ENCODE data around the gene CHMP4A.
A peak's percentile ranks its signal among the peaks of the same experiment; 100 is the strongest.

Gene CHMP4A

GRCh38 chr14:24194873-24195185 lies 18.5 kb downstream of the CHMP4A start:
- no peak for DNase-seq

- peak; percentile 12 to 43 for DNase-seq
Observed at GRCh38 chr14:24194186-24194872, 19.0 kb downstream of the CHMP4A start.

- DNase-seq: no peak
Observed at GRCh38 chr14:24192933-24193332, 20.4 kb downstream of the CHMP4A start.

GRCh38 chr14:24190416-24190815 lies 22.9 kb downstream of the CHMP4A start:
- DNase-seq: no peak

- no peak for DNase-seq
Observed at GRCh38 chr14:24189460-24189859, 23.8 kb downstream of the CHMP4A start.

GRCh38 chr14:24189059-24189375 lies 24.3 kb downstream of the CHMP4A start:
- DNase-seq: no peak

- peak; percentile 97 to 98 for DNase-seq
Observed at GRCh38 chr14:24188251-24189058, 24.8 kb downstream of the CHMP4A start, which contains the start of gene IPO4. Gene IPO4, minus strand, starts transcription at chr14:24188816. Its CDS starts 29 bp downstream, at chr14:24188787.

- no peak for DNase-seq
Observed at GRCh38 chr14:24187539-24187915, 25.8 kb downstream of the CHMP4A start.

- no peak for DNase-seq
Observed at GRCh38 chr14:24186831-24187538, 26.3 kb downstream of the CHMP4A start.

- no peak for DNase-seq
Observed at GRCh38 chr14:24185741-24186140, 27.5 kb downstream of the CHMP4A start.

GRCh38 chr14:24185026-24185425 lies 28.3 kb downstream of the CHMP4A start:
- DNase-seq: no peak

- DNase-seq: no peak
Observed at GRCh38 chr14:24184104-24184970, 29.0 kb downstream of the CHMP4A start.

GRCh38 chr14:24183014-24183481 lies 30.2 kb downstream of the CHMP4A start:
- no peak for DNase-seq

GRCh38 chr14:24182110-24182882 lies 31.0 kb downstream of the CHMP4A start:
- no peak for DNase-seq

GRCh38 chr14:24181371-24182077 lies 31.8 kb downstream of the CHMP4A start:
- DNase-seq: no peak

- no peak for DNase-seq
Observed at GRCh38 chr14:24179961-24180796, 33.1 kb downstream of the CHMP4A start.

- no peak for DNase-seq
Observed at GRCh38 chr14:24179294-24179960, 33.9 kb downstream of the CHMP4A start.

GRCh38 chr14:24178399-24179178 lies 34.7 kb downstream of the CHMP4A start:
- DNase-seq: no peak

- no peak for DNase-seq
Observed at GRCh38 chr14:24177891-24178290, 35.4 kb downstream of the CHMP4A start.
